ENCODE measurements around the gene GUCY1A2. TPM values are rescaled to one million over a fixed set of nuclear protein-coding genes. Genes with fewer than 3 reads are reported as not detected.

The GUCY1A2 gene
- total RNA-seq, 4 donors from 2014 or later: 22.6 to 147 (median 71.3) TPM

DNA sequence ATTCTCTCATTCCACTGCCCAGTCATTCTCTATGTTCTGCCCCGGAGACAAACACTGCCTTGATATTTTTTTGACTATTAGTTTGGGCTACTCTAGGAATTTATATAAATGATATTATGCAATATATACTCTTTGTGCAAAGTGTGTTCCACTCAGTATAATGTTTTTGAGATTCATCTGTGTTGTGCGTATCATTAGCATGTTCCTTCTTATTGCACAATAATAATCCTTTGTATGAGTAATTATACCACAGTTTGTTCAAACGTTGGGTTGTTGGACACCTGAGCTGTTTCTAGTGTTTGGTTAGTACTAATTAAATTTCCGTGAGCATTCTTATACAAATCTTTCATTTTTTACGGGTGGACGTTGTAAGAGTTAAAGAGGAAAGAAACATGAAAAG is 390.6 kb downstream of the GUCY1A2 start:
- intact Hi-C loops (cut with DNase I; ENCODE audit: low total_unique reads): no loop called here
- Histone ChIP-seq H3K27me3 (no peaks in the 10 kb centered on the region), H3K4me3 (no peak overlapping the region), H3K9me3 (no peaks in the 10 kb centered on the region), H3K4me1 (no peaks in the 10 kb centered on the region), H3K36me3 (no peaks in the 10 kb centered on the region), H3K27ac (no peak overlapping the region)
- TF ChIP-seq, protein P1, sequence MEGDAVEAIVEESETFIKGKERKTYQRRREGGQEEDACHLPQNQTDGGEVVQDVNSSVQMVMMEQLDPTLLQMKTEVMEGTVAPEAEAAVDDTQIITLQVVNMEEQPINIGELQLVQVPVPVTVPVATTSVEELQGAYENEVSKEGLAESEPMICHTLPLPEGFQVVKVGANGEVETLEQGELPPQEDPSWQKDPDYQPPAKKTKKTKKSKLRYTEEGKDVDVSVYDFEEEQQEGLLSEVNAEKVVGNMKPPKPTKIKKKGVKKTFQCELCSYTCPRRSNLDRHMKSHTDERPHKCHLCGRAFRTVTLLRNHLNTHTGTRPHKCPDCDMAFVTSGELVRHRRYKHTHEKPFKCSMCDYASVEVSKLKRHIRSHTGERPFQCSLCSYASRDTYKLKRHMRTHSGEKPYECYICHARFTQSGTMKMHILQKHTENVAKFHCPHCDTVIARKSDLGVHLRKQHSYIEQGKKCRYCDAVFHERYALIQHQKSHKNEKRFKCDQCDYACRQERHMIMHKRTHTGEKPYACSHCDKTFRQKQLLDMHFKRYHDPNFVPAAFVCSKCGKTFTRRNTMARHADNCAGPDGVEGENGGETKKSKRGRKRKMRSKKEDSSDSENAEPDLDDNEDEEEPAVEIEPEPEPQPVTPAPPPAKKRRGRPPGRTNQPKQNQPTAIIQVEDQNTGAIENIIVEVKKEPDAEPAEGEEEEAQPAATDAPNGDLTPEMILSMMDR (IDR thresholded peaks at IDR 0.05): no peak
- TF ChIP-seq POLR2A (IDR thresholded peaks at IDR 0.05): no peak
- DNase-seq: no peak

DNA sequence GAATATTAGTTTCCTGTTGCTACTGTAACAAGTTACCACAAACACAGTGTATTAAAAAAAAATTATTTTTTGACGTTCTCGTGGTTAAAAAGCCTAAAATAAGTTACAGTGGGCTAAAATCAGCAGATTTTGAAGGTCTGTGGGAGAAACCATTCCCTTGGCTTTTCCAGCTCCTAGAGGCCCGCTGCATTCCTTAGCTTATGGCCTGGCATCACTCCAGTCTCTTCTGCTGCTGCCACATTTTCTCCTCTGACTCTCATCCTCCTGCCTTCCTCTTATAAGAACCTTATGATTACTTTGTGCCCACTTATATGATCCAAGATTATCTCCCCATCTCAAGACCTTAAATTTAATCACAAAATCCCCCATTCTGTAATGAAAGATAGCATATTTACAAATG is 392.7 kb downstream of the GUCY1A2 start:
- Histone ChIP-seq H3K4me3 (no peak overlapping the region), H3K9me3 (no peaks in the 10 kb centered on the region), H3K36me3 (no peaks in the 10 kb centered on the region), H3K27me3 (no peaks in the 10 kb centered on the region), H3K27ac (no peak overlapping the region), H3K4me1 (no peaks in the 10 kb centered on the region)
- intact Hi-C loops (cut with DNase I; ENCODE audit: low total_unique reads): no loop called here
- DNase-seq: no peak
- TF ChIP-seq POLR2A (IDR thresholded peaks at IDR 0.05): no peak
- TF ChIP-seq, protein P1 (IDR thresholded peaks at IDR 0.05): no peak

DNA sequence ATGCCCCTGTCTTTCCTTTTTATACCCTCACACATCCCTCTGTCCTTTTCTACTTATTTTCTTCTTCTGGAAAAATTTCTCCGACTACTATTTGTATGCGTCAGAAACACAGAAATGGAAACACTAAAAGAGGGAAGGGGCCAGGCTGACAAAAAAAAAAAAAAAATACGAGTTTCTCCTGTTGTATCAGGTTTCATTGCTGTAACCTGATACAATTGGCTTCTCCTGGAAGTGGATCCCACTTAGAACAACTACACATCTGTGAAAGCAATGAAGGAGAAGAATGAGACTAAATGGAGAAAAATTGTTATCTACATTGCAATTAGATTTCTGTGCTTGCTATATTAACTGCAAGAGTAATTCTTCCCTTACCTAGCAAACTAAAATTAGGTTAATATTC is 393.9 kb downstream of the GUCY1A2 start:
- H3K27ac ChIP-seq: no peak overlapping the region
- no peaks in the 10 kb centered on the region for H3K9me3 ChIP-seq
- H3K4me3 ChIP-seq: no peak overlapping the region
- no peaks in the 10 kb centered on the region for H3K36me3 ChIP-seq
- no peak for DNase-seq
- no peaks in the 10 kb centered on the region for H3K27me3 ChIP-seq
- TF ChIP-seq POLR2A (IDR thresholded peaks at IDR 0.05): no peak
- TF ChIP-seq, protein P1 (IDR thresholded peaks at IDR 0.05): no peak
- no peaks in the 10 kb centered on the region for H3K4me1 ChIP-seq
- intact Hi-C loops (cut with DNase I; ENCODE audit: low total_unique reads): no loop called here

Data from uterus (tissue), 4 donors.